NCI-H187 (cell line): ENCODE measurements around the gene CASP5.
"Not testable (repeated sequence)": the region's sequence is repeated elsewhere in the genome, so short reads cannot be mapped to it uniquely, and the experiment has no call there.

Source experiments
- DNase-seq, 2 experiments: peaks; one replicate each; lab custom pipeline; 2025; lab: John Stamatoyannopoulos, UW

CASP5 gene

GRCh38 chr11:105023003-105023402 lies at the start of gene CASP5:
Gene CASP5, minus strand, starts transcription at chr11:105023168. Its CDS starts 32 bp downstream, at chr11:105023136.
- no peak for DNase-seq

- DNase-seq = not testable (repeated sequence)
Measured at GRCh38 chr11:105072080-105072479, 49.1 kb upstream of the CASP5 start.

GRCh38 chr11:105071089-105071732 lies 48.2 kb upstream of the CASP5 start:
- no peak for DNase-seq

- DNase-seq = no peak
Measured at GRCh38 chr11:105070306-105070705, 47.3 kb upstream of the CASP5 start.

- not testable (repeated sequence) for DNase-seq
Measured at GRCh38 chr11:105069749-105070148, 46.8 kb upstream of the CASP5 start.

- not testable (repeated sequence) for DNase-seq
Measured at GRCh38 chr11:105063245-105063941, 40.4 kb upstream of the CASP5 start.

GRCh38 chr11:105057432-105057831 lies 34.5 kb upstream of the CASP5 start:
- DNase-seq = no peak

- DNase-seq = no peak
Measured at GRCh38 chr11:105056446-105056845, 33.5 kb upstream of the CASP5 start.

GRCh38 chr11:105054723-105055493 lies 31.9 kb upstream of the CASP5 start:
- DNase-seq = no peak

GRCh38 chr11:105052487-105052886 lies 29.5 kb upstream of the CASP5 start:
- DNase-seq = no peak

GRCh38 chr11:105051559-105051958 lies 28.6 kb upstream of the CASP5 start:
- DNase-seq = no peak

GRCh38 chr11:105049481-105049880 lies 26.5 kb upstream of the CASP5 start:
- no peak for DNase-seq

GRCh38 chr11:105046898-105047579 lies 24.1 kb upstream of the CASP5 start:
- DNase-seq = no peak

GRCh38 chr11:105045676-105046296 lies 22.8 kb upstream of the CASP5 start:
- DNase-seq = no peak

GRCh38 chr11:105044557-105045524 lies 21.9 kb upstream of the CASP5 start, which contains the start of gene CARD16:
Gene CARD16, minus strand, starts transcription at chr11:105045335. Its CDS starts 38 bp downstream, at chr11:105045297.
- DNase-seq = not testable (repeated sequence)

- no peak for DNase-seq
Measured at GRCh38 chr11:105042178-105042577, 19.2 kb upstream of the CASP5 start.

- DNase-seq = no peak
Measured at GRCh38 chr11:105040703-105041102, 17.7 kb upstream of the CASP5 start.

- DNase-seq = no peak
Measured at GRCh38 chr11:105034813-105035620, 12.0 kb upstream of the CASP5 start, which contains the start of gene CASP1. Gene CASP1, minus strand, starts transcription at chr11:105035144. Its CDS starts 31 bp downstream, at chr11:105035113.

GRCh38 chr11:105034388-105034787 lies 11.4 kb upstream of the CASP5 start:
- not testable (repeated sequence) for DNase-seq
